Large intestine (tissue), 3 donors: ENCODE measurements around the gene NOTUM. TPM values are rescaled to one million over a fixed set of nuclear protein-coding genes. Genes with fewer than 3 reads are reported as not detected.
A peak's percentile ranks its signal among the peaks of the same experiment; 100 is the strongest.
"Not testable (repeated sequence)": the region's sequence is repeated elsewhere in the genome, so short reads cannot be mapped to it uniquely, and the experiment has no call there.

ENCODE experiments used
- DNase-seq, 2 donors: peaks; one replicate each; pipeline versions ENCODE4 v3.0.0 to v3.0.0-alpha.2; 2013
- H3K27ac ChIP-seq: one replicate; pipeline ENCODE4 v1.5.1; 2013; ENCODE audit warnings: low read length
- H3K27me3 ChIP-seq: 2 replicates; pipeline ENCODE4 v1.6.1; 2013; ENCODE audit warnings: low read length; ENCODE audit not compliant: control insufficient read depth, insufficient read depth
- H3K36me3 ChIP-seq: 2 replicates; pipeline ENCODE4 v1.6.1; 2013; ENCODE audit warnings: low read length; ENCODE audit not compliant: control insufficient read depth, insufficient read depth
- H3K4me1 ChIP-seq: one replicate; pipeline ENCODE4 v1.6.1; 2013; ENCODE audit warnings: low read length; ENCODE audit not compliant: control insufficient read depth, insufficient read depth
- H3K4me3 ChIP-seq: one replicate; pipeline ENCODE4 v1.5.1; 2013; ENCODE audit warnings: low read length
- H3K9me3 ChIP-seq: one replicate; pipeline ENCODE4 v1.6.1; 2013; ENCODE audit warnings: mild to moderate bottlenecking, low read depth, low read length, moderate library complexity; ENCODE audit not compliant: control insufficient read depth
- WGBS: methylation state at CpG from one replicate; pipeline ENCODE4 v1.1.5; 2013; ENCODE audit warnings: low lambda C conversion rate; ENCODE audit not compliant: insufficient coverage; 5-methylcytosine and 5-hydroxymethylcytosine counted together
- polyA plus RNA-seq: library from polyadenylated mRNA; unstranded; fragments of 120-200 nt; gene quantifications from one replicate; pipeline ENCODE4 v1.2.1, GENCODE V29; 2013

The NOTUM gene
- polyA plus RNA-seq, 1 donor, result 4.1 TPM

- Histone ChIP-seq H3K27ac (no peak overlapping the region), H3K4me1 (no peaks in the 10 kb centered on the region), H3K4me3 (no peak overlapping the region), H3K27me3 (no peaks in the 10 kb centered on the region), H3K36me3 (peaks cover 48% of the 10 kb centered on the region), H3K9me3 (no peaks in the 10 kb centered on the region)
- no CpG with 5 or more reads among the region's 21 CpGs for WGBS
- DNase-seq, result no peak
Observed at GRCh38 chr17:81984773-81985410, 23.9 kb upstream of the NOTUM start.

DNA sequence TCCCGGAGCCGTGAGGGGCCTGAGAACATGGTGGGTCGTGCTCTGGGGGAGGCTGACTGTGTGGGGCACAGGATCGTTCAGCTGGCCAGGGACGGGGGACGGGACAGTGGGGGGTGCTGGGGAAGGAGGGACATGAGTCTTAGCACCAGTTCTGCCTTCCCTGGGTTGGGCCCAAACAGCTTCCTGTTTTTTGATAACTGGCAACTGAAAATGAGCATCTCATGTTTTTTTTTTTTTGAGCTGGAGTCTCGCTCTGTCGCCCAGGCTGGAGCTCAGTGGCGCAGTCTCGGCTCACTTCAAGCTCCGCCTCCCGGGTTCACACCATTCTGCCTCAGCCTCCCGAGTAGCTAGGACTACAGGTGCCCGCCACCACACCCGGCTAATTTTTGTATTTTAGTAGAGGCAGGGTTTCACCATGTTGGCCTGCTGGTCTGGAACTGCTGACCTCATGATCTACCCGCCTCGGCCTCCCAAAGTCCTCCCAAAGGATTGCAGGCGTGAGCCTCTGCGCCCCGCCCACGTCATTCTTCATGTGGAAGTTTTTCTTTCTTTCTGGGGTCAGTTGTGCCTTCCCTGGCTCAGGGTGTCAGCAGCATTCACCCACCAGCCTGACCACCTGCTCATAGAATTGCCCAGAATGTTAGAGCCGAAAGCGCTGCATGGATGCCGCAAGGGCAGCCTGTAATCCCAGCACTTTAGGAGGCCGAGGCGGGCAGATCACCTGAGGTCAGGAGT, 22.8 kb upstream of the NOTUM start:
- Histone ChIP-seq H3K9me3 (no peaks in the 10 kb centered on the region), H3K4me3 (no peak overlapping the region), H3K27me3 (no peaks in the 10 kb centered on the region), H3K4me1 (peaks cover 8% of the 10 kb centered on the region), H3K27ac (no peak overlapping the region), H3K36me3 (peaks cover 46% of the 10 kb centered on the region)
- no peak for DNase-seq
- no CpG with 5 or more reads among the region's 26 CpGs for WGBS

DNA sequence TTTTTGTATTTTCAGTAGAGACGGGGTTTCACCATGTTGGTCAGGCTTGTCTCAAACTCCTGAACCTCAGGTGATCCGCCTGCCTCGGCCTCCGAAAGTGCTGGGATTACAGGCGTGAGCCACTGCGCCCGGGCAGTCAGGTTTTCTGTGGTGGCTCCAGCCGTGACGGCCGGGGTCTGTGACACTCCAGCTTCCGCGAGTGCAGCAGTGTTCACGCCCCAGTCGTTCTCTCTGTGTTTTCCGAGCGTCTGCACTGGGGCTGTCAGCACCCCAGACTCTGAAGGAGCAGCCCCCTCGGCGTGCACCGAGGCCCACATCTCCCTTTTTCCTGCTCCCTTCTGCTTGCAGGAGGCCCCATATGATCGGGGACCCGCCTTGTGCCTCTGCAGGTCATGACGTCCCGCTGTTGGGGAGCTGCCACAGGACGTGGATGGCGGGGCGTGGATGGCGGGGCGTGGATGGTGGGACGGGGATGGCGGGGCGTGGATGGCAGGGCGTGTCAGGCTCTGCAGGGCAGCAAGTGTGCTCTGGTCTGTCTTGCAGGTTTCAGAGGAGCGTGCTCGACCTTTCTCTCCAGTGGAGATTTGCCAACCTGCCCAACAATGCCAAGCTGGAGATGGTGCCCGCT, 22.1 kb upstream of the NOTUM start:
- peaks cover 46% of the 10 kb centered on the region for H3K36me3 ChIP-seq
- DNase-seq, result no peak
- peaks cover 2% of the 10 kb centered on the region for H3K9me3 ChIP-seq
- H3K4me3 ChIP-seq, result no peak overlapping the region
- H3K4me1 ChIP-seq, result peaks cover 13% of the 10 kb centered on the region
- WGBS, result no CpG with 5 or more reads among the region's 35 CpGs
- H3K27me3 ChIP-seq, result no peaks in the 10 kb centered on the region
- H3K27ac ChIP-seq, result no peak overlapping the region

- no CpG with 5 or more reads among the region's 12 CpGs for WGBS
- H3K4me3 ChIP-seq, H3K27me3 ChIP-seq, H3K9me3 ChIP-seq, DNase-seq, H3K27ac ChIP-seq: not testable (repeated sequence)
- Histone ChIP-seq H3K36me3 (peaks cover 40% of the 10 kb centered on the region), H3K4me1 (peaks cover 19% of the 10 kb centered on the region)
Observed at GRCh38 chr17:81981511-81981910, 20.5 kb upstream of the NOTUM start.

GRCh38 chr17:81980707-81981343, 19.8 kb upstream of the NOTUM start:
- 100% methylated on average over 2 of the region's 9 CpGs for WGBS
- H3K27me3 ChIP-seq, result no peaks in the 10 kb centered on the region
- no peak for DNase-seq
- H3K4me1 ChIP-seq, result peaks cover 20% of the 10 kb centered on the region
- peaks cover 33% of the 10 kb centered on the region for H3K36me3 ChIP-seq
- no peak overlapping the region for H3K27ac ChIP-seq
- no peak overlapping the region for H3K4me3 ChIP-seq
- H3K9me3 ChIP-seq, result peaks cover 2% of the 10 kb centered on the region

DNA sequence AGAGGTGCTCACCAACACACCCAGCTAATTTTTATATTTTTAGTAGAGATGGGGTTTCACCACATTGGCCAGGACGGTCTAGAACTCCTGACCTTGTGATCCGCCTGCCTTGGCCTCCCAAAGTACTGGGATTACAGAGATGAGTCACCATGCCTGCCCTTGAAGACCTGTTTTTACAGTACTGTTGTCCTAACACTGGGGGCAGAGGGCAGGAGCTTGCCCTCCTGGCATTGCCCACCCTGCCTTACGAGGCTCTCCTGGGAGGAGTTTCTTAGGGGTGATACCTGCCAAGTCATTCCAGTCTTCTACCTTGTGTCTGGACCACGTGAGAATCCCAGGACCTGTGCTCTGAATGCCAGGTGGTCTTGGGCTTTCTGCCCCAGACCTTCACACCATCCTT, 19.1 kb upstream of the NOTUM start:
- DNase-seq, result no peak
- Histone ChIP-seq H3K4me3 (no peak overlapping the region), H3K36me3 (peaks cover 26% of the 10 kb centered on the region), H3K27me3 (no peaks in the 10 kb centered on the region), H3K27ac (no peak overlapping the region), H3K9me3 (peaks cover 2% of the 10 kb centered on the region), H3K4me1 (peaks cover 20% of the 10 kb centered on the region)
- WGBS, result no CpG with 5 or more reads among the region's 4 CpGs

DNA sequence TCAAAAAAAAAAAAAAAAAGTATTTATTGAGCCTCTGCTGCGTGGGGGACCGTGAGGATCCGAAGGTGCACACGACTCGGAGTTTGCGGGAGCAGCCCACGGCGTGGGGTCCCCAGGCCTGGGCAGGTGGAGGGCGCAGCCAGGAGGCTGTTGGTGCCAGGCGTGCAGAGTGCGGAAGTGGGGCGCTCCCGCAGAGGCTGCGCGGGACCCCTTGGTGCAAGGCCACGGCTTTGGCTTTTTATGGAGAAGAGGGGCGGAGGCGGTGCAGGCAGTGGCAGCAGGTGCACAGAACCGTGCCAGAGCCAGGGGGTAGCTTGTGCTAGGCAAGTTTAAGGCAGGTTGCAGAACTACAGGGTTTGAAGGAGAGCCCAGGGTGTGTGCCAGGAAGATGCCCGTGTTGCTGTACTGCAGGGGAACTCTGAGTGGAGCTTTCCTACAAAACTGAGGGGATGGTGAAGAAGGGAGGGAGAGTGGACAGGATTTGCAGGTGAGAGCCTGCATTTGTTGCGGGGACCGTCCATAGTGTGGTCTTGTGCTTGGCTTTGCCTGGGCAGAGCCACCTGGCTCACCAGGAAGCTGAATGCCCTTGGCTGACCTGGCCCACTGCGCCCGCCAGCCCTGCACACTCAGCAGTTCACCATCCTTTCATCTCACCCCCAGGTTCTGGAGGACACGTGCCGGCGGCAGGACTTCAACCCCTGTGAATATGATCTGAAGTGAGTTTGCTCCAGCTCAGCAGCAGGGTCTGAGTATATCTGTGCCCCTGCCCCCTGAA, 17.7 kb upstream of the NOTUM start:
- Histone ChIP-seq H3K27ac (no peak overlapping the region), H3K4me3 (peak overlapping the region; percentile 93), H3K27me3 (no peaks in the 10 kb centered on the region), H3K9me3 (peaks cover 3% of the 10 kb centered on the region), H3K4me1 (peaks cover 20% of the 10 kb centered on the region), H3K36me3 (peaks cover 14% of the 10 kb centered on the region)
- no CpG with 5 or more reads among the region's 27 CpGs for WGBS
- peak; percentile 73 to 84 for DNase-seq

GRCh38 chr17:81977211-81977808, 16.3 kb upstream of the NOTUM start, which contains the start of gene ASPSCR1:
ASPSCR1 (plus strand) TSS chr17:81977629; CDS start chr17:81977647, 18 bp downstream.
- no CpG with 5 or more reads among the region's 76 CpGs for WGBS
- Histone ChIP-seq H3K27me3 (no peaks in the 10 kb centered on the region), H3K4me3 (peak within 1 kb of the TSS; percentile 93), H3K36me3 (peaks cover 8% of the 10 kb centered on the region), H3K27ac (peak within 1 kb of the TSS; percentile 65), H3K4me1 (peaks cover 20% of the 10 kb centered on the region), H3K9me3 (peaks cover 6% of the 10 kb centered on the region)
- peak; percentile 91 to 95 for DNase-seq

GRCh38 chr17:81976332-81977210, 15.6 kb upstream of the NOTUM start:
- no peak overlapping the region for H3K27ac ChIP-seq
- H3K4me1 ChIP-seq, result peaks cover 20% of the 10 kb centered on the region
- peaks cover 7% of the 10 kb centered on the region for H3K36me3 ChIP-seq
- H3K27me3 ChIP-seq, result no peaks in the 10 kb centered on the region
- WGBS, result no CpG with 5 or more reads among the region's 30 CpGs
- peaks cover 6% of the 10 kb centered on the region for H3K9me3 ChIP-seq
- DNase-seq, result peak in 1 of 2 donors; percentile 63
- H3K4me3 ChIP-seq, result peak overlapping the region; percentile 47
